ENCODE data around the gene ADGRL3.

The ADGRL3 gene

GRCh38 chr4:61277785-61278760, 77.9 kb downstream of the ADGRL3 start:
- TF ChIP-seq, protein P1, sequence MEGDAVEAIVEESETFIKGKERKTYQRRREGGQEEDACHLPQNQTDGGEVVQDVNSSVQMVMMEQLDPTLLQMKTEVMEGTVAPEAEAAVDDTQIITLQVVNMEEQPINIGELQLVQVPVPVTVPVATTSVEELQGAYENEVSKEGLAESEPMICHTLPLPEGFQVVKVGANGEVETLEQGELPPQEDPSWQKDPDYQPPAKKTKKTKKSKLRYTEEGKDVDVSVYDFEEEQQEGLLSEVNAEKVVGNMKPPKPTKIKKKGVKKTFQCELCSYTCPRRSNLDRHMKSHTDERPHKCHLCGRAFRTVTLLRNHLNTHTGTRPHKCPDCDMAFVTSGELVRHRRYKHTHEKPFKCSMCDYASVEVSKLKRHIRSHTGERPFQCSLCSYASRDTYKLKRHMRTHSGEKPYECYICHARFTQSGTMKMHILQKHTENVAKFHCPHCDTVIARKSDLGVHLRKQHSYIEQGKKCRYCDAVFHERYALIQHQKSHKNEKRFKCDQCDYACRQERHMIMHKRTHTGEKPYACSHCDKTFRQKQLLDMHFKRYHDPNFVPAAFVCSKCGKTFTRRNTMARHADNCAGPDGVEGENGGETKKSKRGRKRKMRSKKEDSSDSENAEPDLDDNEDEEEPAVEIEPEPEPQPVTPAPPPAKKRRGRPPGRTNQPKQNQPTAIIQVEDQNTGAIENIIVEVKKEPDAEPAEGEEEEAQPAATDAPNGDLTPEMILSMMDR (IDR thresholded peaks at IDR 0.05; ENCODE audit: extremely low read depth, insufficient read depth, missing control alignments): no peak
- in situ Hi-C loops (cut with MboI; ENCODE audit: low pct_unique_long_range_greater_than_20kb, low sequenced_read_pairs, unreplicated experiment): no loop called here
- no peak for DNase-seq (ENCODE audit: low spot score)

DNA sequence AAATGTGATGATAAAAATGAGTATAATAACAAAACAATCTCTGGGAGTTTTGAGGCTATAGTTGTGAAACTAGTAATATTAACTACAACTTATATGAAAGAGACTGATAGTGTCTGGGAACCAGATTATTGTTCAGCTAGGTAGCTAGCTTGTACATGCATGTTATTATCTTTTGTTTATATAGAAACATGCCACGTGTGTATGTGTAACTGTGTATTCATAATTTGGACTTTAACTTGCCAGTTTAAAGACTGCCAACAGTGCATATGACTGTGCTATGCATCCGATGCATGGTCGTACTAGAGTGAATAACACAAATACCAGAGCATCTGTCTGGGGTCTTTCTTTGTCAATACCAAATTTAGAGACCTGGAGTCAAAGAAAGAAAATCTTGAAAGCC, 92.2 kb downstream of the ADGRL3 start:
- TF ChIP-seq, protein P1 (IDR thresholded peaks at IDR 0.05; ENCODE audit: extremely low read depth, insufficient read depth, missing control alignments): no peak
- in situ Hi-C loops (cut with MboI; ENCODE audit: low pct_unique_long_range_greater_than_20kb, low sequenced_read_pairs, unreplicated experiment): no loop called here

GRCh38 chr4:61293707-61294400, 93.7 kb downstream of the ADGRL3 start:
- no peak for DNase-seq (ENCODE audit: low spot score)
- in situ Hi-C loops (cut with MboI; ENCODE audit: low pct_unique_long_range_greater_than_20kb, low sequenced_read_pairs, unreplicated experiment): no loop called here
- TF ChIP-seq, protein P1 (IDR thresholded peaks at IDR 0.05; ENCODE audit: extremely low read depth, insufficient read depth, missing control alignments): no peak

More for the DNA sequence above, 92.2 kb downstream of the ADGRL3 start:
- no peak for DNase-seq (ENCODE audit: low spot score)

GRCh38 chr4:61294936-61295335, 94.8 kb downstream of the ADGRL3 start:
- in situ Hi-C loops (cut with MboI; ENCODE audit: low pct_unique_long_range_greater_than_20kb, low sequenced_read_pairs, unreplicated experiment): no loop called here
- no peak for DNase-seq (ENCODE audit: low spot score)

GRCh38 chr4:61296144-61296543, 96.0 kb downstream of the ADGRL3 start:
- in situ Hi-C loops (cut with MboI; ENCODE audit: low pct_unique_long_range_greater_than_20kb, low sequenced_read_pairs, unreplicated experiment): no loop called here

More at GRCh38 chr4:61294936-61295335, 94.8 kb downstream of the ADGRL3 start:
- TF ChIP-seq, protein P1 (IDR thresholded peaks at IDR 0.05; ENCODE audit: extremely low read depth, insufficient read depth, missing control alignments): no peak

GRCh38 chr4:61298178-61298740, 98.1 kb downstream of the ADGRL3 start:
- in situ Hi-C loops (cut with MboI; ENCODE audit: low pct_unique_long_range_greater_than_20kb, low sequenced_read_pairs, unreplicated experiment): no loop called here
- no peak for DNase-seq (ENCODE audit: low spot score)
- TF ChIP-seq, protein P1 (IDR thresholded peaks at IDR 0.05; ENCODE audit: extremely low read depth, insufficient read depth, missing control alignments): no peak

More at GRCh38 chr4:61296144-61296543, 96.0 kb downstream of the ADGRL3 start:
- no peak for DNase-seq (ENCODE audit: low spot score)
- TF ChIP-seq, protein P1 (IDR thresholded peaks at IDR 0.05; ENCODE audit: extremely low read depth, insufficient read depth, missing control alignments): no peak
